HEK293 (cell line): Measurements from ENCODE around the gene PITPNC1.
"Not testable (repeated sequence)": the region's sequence is repeated elsewhere in the genome, so short reads cannot be mapped to it uniquely, and the experiment has no call there.

ENCODE experiments used
- CTCF ChIA-PET: fragments of 350-600 bp; formaldehyde crosslinking; extraction: SDS; loops from one replicate; lab custom pipeline; 2021; ENCODE audit warnings: antibody characterized with exemption; lab: Yijun Ruan, JAX
- POLR2A ChIA-PET: fragments of 300-600 bp; formaldehyde crosslinking; extraction: SDS; loops from one replicate; lab custom pipeline; 2020; ENCODE audit warnings: antibody characterized with exemption, inconsistent platforms; lab: Yijun Ruan, JAX
- H3K27ac ChIP-seq: fragments of 200-500 bp; sonication (Bioruptor generic); 2 replicates; pipeline ENCODE4 v1.5.1; 2014; ENCODE audit warnings: low read depth, low read length, control low read depth, inconsistent platforms; ENCODE audit errors: extremely low read depth
- H3K36me3 ChIP-seq, 2 experiments: fragments of 200-500 bp in 1 of 2; sonication (Bioruptor generic) in 1 of 2; 1 replicate in 1 of 2; 2 replicates in 1 of 2; pipeline ENCODE4 v1.5.1; 2014 to 2017; ENCODE audit warnings: inconsistent platforms in 2 of 2, low read length in 2 of 2; ENCODE audit not compliant: control insufficient read depth in 2 of 2, insufficient read depth in 1 of 2
- H3K4me1 ChIP-seq: fragments of 200-500 bp; sonication (Bioruptor generic); 2 replicates; pipeline ENCODE4 v1.5.1; 2014; ENCODE audit warnings: mild to moderate bottlenecking, low read length, inconsistent platforms; ENCODE audit not compliant: control insufficient read depth, insufficient read depth
- H3K4me3 ChIP-seq: 2 replicates; pipeline ENCODE4 v1.5.1; 2011; ENCODE audit warnings: low read depth, mild to moderate bottlenecking, control low read depth, low read length, moderate library complexity
- H3K9me3 ChIP-seq: fragments of 200-500 bp; sonication (Bioruptor generic); 2 replicates; pipeline ENCODE4 v1.5.1; 2014; ENCODE audit warnings: low read depth, low read length, inconsistent platforms; ENCODE audit not compliant: control insufficient read depth, insufficient read depth
- CTCF ChIP-seq: fragments of 450-650 bp; formaldehyde crosslinking; IDR thresholded peaks from 2 replicates; pipeline ENCODE4 v1.5.1; 2016; ENCODE audit warnings: missing biosample characterization, missing genetic modification characterization
- GFI1B ChIP-seq: fragments of 450-650 bp; formaldehyde crosslinking; IDR thresholded peaks from 2 replicates; pipeline ENCODE4 v1.5.1; 2016; ENCODE audit warnings: missing biosample characterization, missing genetic modification characterization
- GLI2 ChIP-seq: fragments of 450-650 bp; formaldehyde crosslinking; IDR thresholded peaks from 2 replicates; pipeline ENCODE4; 2017; ENCODE audit warnings: missing biosample characterization, missing genetic modification characterization, low read depth, borderline replicate concordance
- HOXA7 ChIP-seq: sonication (generic); formaldehyde crosslinking; IDR thresholded peaks from 2 replicates; pipeline ENCODE4 v1.8.1; 2022; ENCODE audit warnings: missing genetic modification reagents, borderline replicate concordance
- TCF7L2 ChIP-seq: IDR thresholded peaks from 2 replicates; pipeline ENCODE4 v1.6.1; 2011; ENCODE audit warnings: low read depth, mild to moderate bottlenecking, inconsistent platforms, low read length, moderate library complexity, borderline replicate concordance
- ZBTB48 ChIP-seq: fragments of 450-650 bp; formaldehyde crosslinking; IDR thresholded peaks from 2 replicates; pipeline ENCODE4 v1.5.1; 2016; ENCODE audit warnings: missing biosample characterization, missing genetic modification characterization
- ZEB2 ChIP-seq: fragments of 450-650 bp; formaldehyde crosslinking; IDR thresholded peaks from 2 replicates; pipeline ENCODE4 v1.5.1; 2016; ENCODE audit warnings: missing biosample characterization, missing genetic modification characterization
- ZNF449 ChIP-seq: fragments of 450-650 bp; formaldehyde crosslinking; IDR thresholded peaks from 2 replicates; pipeline ENCODE4 v1.5.1; 2017; ENCODE audit warnings: missing biosample characterization, mild to moderate bottlenecking, missing genetic modification characterization, moderate library complexity
- ZNF48 ChIP-seq: fragments of 450-650 bp; formaldehyde crosslinking; IDR thresholded peaks from 2 replicates; pipeline ENCODE4 v1.5.1; 2016; ENCODE audit warnings: missing biosample characterization, missing genetic modification characterization
- ZNF518A ChIP-seq: fragments of 450-650 bp; formaldehyde crosslinking; conservative IDR thresholded peaks from 2 replicates; pipeline ENCODE4 v1.5.1; 2016; ENCODE audit warnings: low read depth, missing biosample characterization, missing genetic modification characterization
- ZNF596 ChIP-seq: fragments of 450-650 bp; IDR thresholded peaks from 2 replicates; pipeline ENCODE4 v1.5.0; 2018; ENCODE audit warnings: missing biosample characterization, mild to moderate bottlenecking, missing genetic modification characterization, moderate library complexity
- ZNF600 ChIP-seq: fragments of 450-650 bp; formaldehyde crosslinking; IDR thresholded peaks from 2 replicates; pipeline ENCODE4 v1.5.1; 2016; ENCODE audit warnings: missing biosample characterization, missing genetic modification characterization
- ZNF621 ChIP-seq: fragments of 450-650 bp; formaldehyde crosslinking; IDR thresholded peaks from 2 replicates; pipeline ENCODE4 v1.5.1; 2017; ENCODE audit warnings: missing biosample characterization, missing genetic modification characterization
- ZNF624 ChIP-seq: fragments of 450-650 bp; formaldehyde crosslinking; IDR thresholded peaks from 2 replicates; pipeline ENCODE4 v1.5.1; 2017; ENCODE audit warnings: missing biosample characterization, missing genetic modification characterization
- ZNF747 ChIP-seq: fragments of 450-650 bp; formaldehyde crosslinking; IDR thresholded peaks from 2 replicates; pipeline ENCODE4 v1.5.1; 2016; ENCODE audit warnings: missing biosample characterization, missing genetic modification characterization
- ZNF791 ChIP-seq: fragments of 450-650 bp; formaldehyde crosslinking; IDR thresholded peaks from 2 replicates; pipeline ENCODE4 v1.5.1; 2016; ENCODE audit warnings: missing biosample characterization, missing genetic modification characterization
- TF ChIP-seq, protein P1 (sequence below): fragments of 450-650 bp; formaldehyde crosslinking; IDR thresholded peaks from 2 replicates; pipeline ENCODE4 v1.5.1; 2016; ENCODE audit warnings: missing biosample characterization, missing genetic modification characterization

The PITPNC1 gene

DNA sequence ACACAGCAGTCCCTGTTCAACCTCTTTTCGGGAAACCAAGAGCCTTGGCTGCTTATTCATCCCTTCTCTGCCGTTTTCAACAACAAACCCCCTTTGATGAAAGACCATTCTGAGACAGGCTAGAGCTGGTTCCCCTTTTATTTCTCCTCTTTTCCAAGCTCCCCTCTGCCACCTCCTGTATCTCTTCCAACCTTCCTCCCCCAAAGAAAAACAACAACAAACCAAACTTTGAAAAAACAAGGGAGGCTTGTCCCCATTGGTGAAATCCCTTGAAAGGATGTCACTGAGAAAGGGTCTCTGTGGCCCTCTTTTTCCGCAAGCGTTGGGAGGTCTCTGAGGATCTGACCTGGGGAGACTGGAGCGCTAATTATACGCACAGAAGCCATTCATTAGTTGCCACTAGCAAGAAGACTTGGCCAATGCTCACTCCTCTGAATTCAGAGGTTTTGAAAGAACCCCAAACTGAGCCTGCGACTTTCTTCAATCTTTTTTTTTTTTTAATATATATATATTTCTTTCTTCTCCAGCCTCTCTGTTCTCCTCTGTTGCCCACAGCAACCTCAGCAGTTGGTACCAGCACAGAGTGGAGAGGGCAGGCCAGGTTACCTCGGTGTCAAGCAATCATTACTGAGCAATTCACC is 101.4 kb downstream of the PITPNC1 start (continued):
- TF ChIP-seq ZNF747 (tag by site-specific recombination) (no peak), CTCF (tag by site-specific recombination) (no peak)

GRCh38 chr17:67479148-67479547 is 102.1 kb downstream of the PITPNC1 start:
- H3K4me1 ChIP-seq = no peaks in the 10 kb centered on the region; the same call in 1 of the 2 replicates
- no peaks in the 10 kb centered on the region for H3K9me3 ChIP-seq
- no peak for TF ChIP-seq ZNF621
- TF ChIP-seq, protein P1, sequence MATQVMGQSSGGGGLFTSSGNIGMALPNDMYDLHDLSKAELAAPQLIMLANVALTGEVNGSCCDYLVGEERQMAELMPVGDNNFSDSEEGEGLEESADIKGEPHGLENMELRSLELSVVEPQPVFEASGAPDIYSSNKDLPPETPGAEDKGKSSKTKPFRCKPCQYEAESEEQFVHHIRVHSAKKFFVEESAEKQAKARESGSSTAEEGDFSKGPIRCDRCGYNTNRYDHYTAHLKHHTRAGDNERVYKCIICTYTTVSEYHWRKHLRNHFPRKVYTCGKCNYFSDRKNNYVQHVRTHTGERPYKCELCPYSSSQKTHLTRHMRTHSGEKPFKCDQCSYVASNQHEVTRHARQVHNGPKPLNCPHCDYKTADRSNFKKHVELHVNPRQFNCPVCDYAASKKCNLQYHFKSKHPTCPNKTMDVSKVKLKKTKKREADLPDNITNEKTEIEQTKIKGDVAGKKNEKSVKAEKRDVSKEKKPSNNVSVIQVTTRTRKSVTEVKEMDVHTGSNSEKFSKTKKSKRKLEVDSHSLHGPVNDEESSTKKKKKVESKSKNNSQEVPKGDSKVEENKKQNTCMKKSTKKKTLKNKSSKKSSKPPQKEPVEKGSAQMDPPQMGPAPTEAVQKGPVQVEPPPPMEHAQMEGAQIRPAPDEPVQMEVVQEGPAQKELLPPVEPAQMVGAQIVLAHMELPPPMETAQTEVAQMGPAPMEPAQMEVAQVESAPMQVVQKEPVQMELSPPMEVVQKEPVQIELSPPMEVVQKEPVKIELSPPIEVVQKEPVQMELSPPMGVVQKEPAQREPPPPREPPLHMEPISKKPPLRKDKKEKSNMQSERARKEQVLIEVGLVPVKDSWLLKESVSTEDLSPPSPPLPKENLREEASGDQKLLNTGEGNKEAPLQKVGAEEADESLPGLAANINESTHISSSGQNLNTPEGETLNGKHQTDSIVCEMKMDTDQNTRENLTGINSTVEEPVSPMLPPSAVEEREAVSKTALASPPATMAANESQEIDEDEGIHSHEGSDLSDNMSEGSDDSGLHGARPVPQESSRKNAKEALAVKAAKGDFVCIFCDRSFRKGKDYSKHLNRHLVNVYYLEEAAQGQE (tag by site-specific recombination) = no peak
- no peak for TF ChIP-seq ZNF48
- TF ChIP-seq GLI2 = no peak
- no peak for TF ChIP-seq ZNF518A (tag by site-specific recombination)
- no peak for TF ChIP-seq GFI1B (tag by site-specific recombination)
- TF ChIP-seq ZBTB48 (tag by site-specific recombination) = no peak
- no peak for TF ChIP-seq TCF7L2
- TF ChIP-seq ZEB2 (tag by site-specific recombination) = no peak
- no peak for TF ChIP-seq ZNF596 (tag by site-specific recombination)
- TF ChIP-seq ZNF449 (tag by site-specific recombination) = no peak
- TF ChIP-seq ZNF791 (tag by site-specific recombination) = no peak
- TF ChIP-seq HOXA7 = no peak
- no peak for TF ChIP-seq ZNF624 (tag by site-specific recombination)
- TF ChIP-seq ZNF600 (tag by site-specific recombination) = no peak
- ChIA-PET CTCF (no interaction called here), POLR2A (no interaction called here)
- H3K27ac ChIP-seq = no peak overlapping the region
- no peaks in the 10 kb centered on the region for H3K36me3 ChIP-seq
- no peak overlapping the region for H3K4me3 ChIP-seq

DNA sequence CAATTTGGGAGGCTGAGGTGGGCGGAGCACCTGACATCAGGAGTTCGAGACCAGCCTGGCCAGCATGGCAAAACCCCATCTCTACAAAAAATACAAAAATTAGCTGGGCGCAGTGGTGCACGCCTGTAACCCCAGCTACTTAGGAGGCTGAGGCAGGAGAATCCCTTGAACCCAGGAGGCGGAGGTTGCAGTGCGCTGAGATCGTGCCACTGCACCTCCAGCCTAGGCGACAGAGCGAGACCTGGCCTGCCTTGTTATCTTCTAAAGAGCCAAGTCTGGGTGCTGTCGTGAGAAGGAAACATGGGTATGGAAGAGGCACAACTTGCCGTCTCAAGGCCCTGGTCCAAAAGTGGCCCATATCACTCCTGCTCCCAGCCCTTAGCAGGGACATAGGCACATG is 103.9 kb downstream of the PITPNC1 start:
- POLR2A ChIA-PET, H3K27ac ChIP-seq, H3K9me3 ChIP-seq, H3K4me1 ChIP-seq, H3K36me3 ChIP-seq, H3K4me3 ChIP-seq: not testable (repeated sequence)
- CTCF ChIA-PET = interaction anchor here (0.6 to 1.2 kb wide), 4 partner anchors 10 to 324 kb away, joined by 3 to 5 read pairs (median 3); no protein-coding TSS in a partner anchor
